ES-I3 (cell line): Measurements from ENCODE around the gene RIMBP3B.
"Not testable (repeated sequence)": the region's sequence is repeated elsewhere in the genome, so short reads cannot be mapped to it uniquely, and the experiment has no call there.

Experiments used
- H3K36me3 ChIP-seq: 2 replicates; pipeline ENCODE4 v1.6.1; 2013; ENCODE audit warnings: mild to moderate bottlenecking, low read length, control low read depth, moderate library complexity; ENCODE audit not compliant: insufficient read depth
- H3K4me1 ChIP-seq: 2 replicates; pipeline ENCODE4 v1.6.1; 2013; ENCODE audit warnings: mild to moderate bottlenecking, control low read depth, low read length; ENCODE audit not compliant: insufficient read depth
- H3K9ac ChIP-seq: 2 replicates; pipeline ENCODE4 v1.6.1; 2013; ENCODE audit warnings: low read depth, mild to moderate bottlenecking, low read length, moderate library complexity
- H3K9me3 ChIP-seq: 2 replicates; pipeline ENCODE4 v1.6.1; 2013; ENCODE audit warnings: mild to moderate bottlenecking, low read length, moderate library complexity; ENCODE audit not compliant: control insufficient read depth, insufficient read depth

RIMBP3B gene

GRCh38 chr22:21383701-21384467 is at the start of gene RIMBP3B:
RIMBP3B (plus strand) TSS chr22:21383751; CDS start chr22:21383859, 108 bp downstream.
- not testable (repeated sequence) for H3K9me3 ChIP-seq, H3K36me3 ChIP-seq, H3K4me1 ChIP-seq, H3K9ac ChIP-seq

GRCh38 chr22:21357527-21357926 is 26.0 kb upstream of the RIMBP3B start:
- H3K9me3 ChIP-seq, H3K36me3 ChIP-seq, H3K4me1 ChIP-seq, H3K9ac ChIP-seq: not testable (repeated sequence)

- H3K9ac ChIP-seq, H3K36me3 ChIP-seq, H3K9me3 ChIP-seq, H3K4me1 ChIP-seq: not testable (repeated sequence)
These were observed 23.0 kb upstream of the RIMBP3B start for GRCh38 chr22:21360525-21360924.

- not testable (repeated sequence) for H3K9me3 ChIP-seq, H3K4me1 ChIP-seq, H3K9ac ChIP-seq, H3K36me3 ChIP-seq
These were observed 21.1 kb upstream of the RIMBP3B start for GRCh38 chr22:21362473-21362872.

- H3K36me3 ChIP-seq, H3K4me1 ChIP-seq, H3K9ac ChIP-seq, H3K9me3 ChIP-seq: not testable (repeated sequence)
These were observed 20.5 kb upstream of the RIMBP3B start for GRCh38 chr22:21363061-21363460.

GRCh38 chr22:21363803-21364202 is 19.7 kb upstream of the RIMBP3B start:
- H3K9ac ChIP-seq, H3K36me3 ChIP-seq, H3K4me1 ChIP-seq, H3K9me3 ChIP-seq: not testable (repeated sequence)

- H3K4me1 ChIP-seq, H3K36me3 ChIP-seq, H3K9ac ChIP-seq, H3K9me3 ChIP-seq: not testable (repeated sequence)
These were observed 19.2 kb upstream of the RIMBP3B start for GRCh38 chr22:21364362-21364761.

GRCh38 chr22:21365337-21365736 is 18.2 kb upstream of the RIMBP3B start:
- H3K9me3 ChIP-seq, H3K36me3 ChIP-seq, H3K4me1 ChIP-seq, H3K9ac ChIP-seq: not testable (repeated sequence)

- H3K9me3 ChIP-seq, H3K9ac ChIP-seq, H3K4me1 ChIP-seq, H3K36me3 ChIP-seq: not testable (repeated sequence)
These were observed 14.8 kb upstream of the RIMBP3B start for GRCh38 chr22:21368603-21369310.

- not testable (repeated sequence) for H3K9ac ChIP-seq, H3K9me3 ChIP-seq, H3K36me3 ChIP-seq, H3K4me1 ChIP-seq
These were observed 7.7 kb upstream of the RIMBP3B start for GRCh38 chr22:21375880-21376279.

- not testable (repeated sequence) for H3K36me3 ChIP-seq, H3K9me3 ChIP-seq, H3K9ac ChIP-seq, H3K4me1 ChIP-seq
These were observed 1.2 kb downstream of the RIMBP3B start for GRCh38 chr22:21384468-21385357.

GRCh38 chr22:21389480-21389879 is 5.9 kb downstream of the RIMBP3B start:
- not testable (repeated sequence) for H3K4me1 ChIP-seq, H3K9me3 ChIP-seq, H3K9ac ChIP-seq, H3K36me3 ChIP-seq

- not testable (repeated sequence) for H3K9me3 ChIP-seq, H3K9ac ChIP-seq, H3K4me1 ChIP-seq, H3K36me3 ChIP-seq
These were observed 6.5 kb downstream of the RIMBP3B start for GRCh38 chr22:21390013-21390412.

GRCh38 chr22:21394613-21395012 is 11.1 kb downstream of the RIMBP3B start:
- H3K4me1 ChIP-seq, H3K9me3 ChIP-seq, H3K36me3 ChIP-seq, H3K9ac ChIP-seq: not testable (repeated sequence)
